GM21529 (cell line): ENCODE measurements around the gene FBLN1.
"Not testable (repeated sequence)": the region's sequence is repeated elsewhere in the genome, so short reads cannot be mapped to it uniquely, and the experiment has no call there.

Experiments
- ATAC-seq: cut with Tn5 transposase; IDR thresholded peaks from one replicate; pipeline ENCODE4 v1.9.1; 2021; ENCODE audit not compliant: unreplicated experiment

FBLN1 gene

GRCh38 chr22:45525480-45525879, 22.8 kb downstream of the FBLN1 start:
- no peak for ATAC-seq

DNA sequence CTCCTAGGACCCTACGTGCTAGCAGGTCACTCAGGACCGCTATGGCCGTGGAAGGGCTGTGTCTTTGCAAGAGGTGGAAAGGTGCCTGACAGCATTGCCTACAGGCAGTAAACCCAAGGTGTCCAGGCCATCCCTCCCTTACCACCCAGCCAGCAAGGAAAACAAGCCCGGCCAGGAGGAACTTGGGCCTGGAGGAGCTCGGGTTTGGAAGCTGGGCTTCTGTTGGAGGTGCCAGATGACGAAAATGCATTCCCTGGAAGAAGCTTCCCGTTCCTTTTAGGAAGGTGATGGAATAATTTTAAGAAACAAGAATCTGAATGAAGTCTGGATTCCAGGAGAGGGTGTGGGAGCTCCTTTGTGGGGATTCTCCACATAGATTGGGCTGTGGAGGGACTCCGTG, 23.6 kb downstream of the FBLN1 start:
- ATAC-seq: no peak

DNA sequence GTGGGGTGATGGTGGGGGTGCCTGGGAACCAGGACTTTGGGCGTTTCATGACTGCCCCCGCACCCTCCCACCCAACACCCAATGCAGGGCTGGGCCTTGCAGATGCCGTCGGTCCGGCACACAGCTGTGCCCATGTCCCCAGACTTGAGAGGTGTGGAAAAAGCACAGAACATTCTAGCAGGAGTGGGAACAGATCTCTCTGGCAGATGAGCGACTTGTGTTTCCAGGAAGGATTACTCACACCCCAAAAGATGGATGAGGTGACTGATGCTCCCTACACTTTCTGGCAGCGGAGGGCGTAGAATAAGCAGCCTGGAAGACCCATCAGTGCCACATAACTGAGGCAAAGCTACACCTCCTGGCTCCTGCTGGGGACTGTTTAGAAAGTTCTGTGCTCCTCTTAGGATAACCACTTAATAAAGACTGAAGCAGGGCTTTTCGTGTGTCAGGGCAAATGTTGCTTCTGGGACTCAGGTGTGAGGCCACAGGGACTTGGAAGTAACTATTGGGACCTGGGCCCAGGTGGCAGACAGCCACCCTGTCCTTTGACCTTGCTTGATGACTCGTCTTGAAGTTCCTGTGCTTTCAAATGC, 24.2 kb downstream of the FBLN1 start:
- ATAC-seq: no peak

DNA sequence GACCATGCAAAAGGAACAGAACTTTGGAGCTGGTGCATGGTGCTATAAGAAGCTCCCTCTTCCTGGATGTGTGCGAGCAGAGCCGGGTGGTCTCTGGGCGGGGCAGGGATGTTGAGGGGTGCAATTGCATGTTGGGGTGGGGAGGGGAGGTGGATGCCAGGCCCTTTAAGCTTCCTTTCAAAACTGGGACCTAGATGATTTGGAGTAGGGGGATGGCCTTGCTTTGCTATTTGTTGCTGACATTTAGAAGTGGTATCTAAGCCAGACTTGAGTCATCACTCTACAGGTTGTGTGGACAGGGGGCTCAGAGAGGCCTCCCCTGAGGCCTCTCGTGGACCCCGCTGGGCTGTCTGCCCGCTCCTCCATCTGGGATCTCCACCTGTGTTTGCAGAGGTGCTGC, 24.8 kb downstream of the FBLN1 start:
- no peak for ATAC-seq

DNA sequence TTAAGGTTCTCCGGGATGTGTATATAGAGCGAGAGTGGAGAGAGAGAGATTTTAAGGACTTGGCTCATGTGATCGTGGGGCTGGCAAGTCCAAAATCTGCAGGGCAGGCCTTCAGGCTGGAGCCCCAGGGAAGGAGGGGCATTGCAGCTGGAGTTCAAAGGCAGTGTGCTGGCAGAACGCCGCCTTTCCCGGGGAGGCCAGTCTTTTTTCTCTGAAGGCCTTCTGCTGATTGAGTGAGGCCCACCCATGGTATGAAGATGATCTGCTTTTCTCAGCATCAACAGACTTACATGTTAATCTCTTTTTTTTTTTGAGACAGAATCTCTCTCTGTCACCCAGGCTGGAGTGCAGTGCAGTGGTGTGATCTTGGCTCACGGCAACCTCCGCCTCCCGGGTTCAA, 25.4 kb downstream of the FBLN1 start:
- no peak for ATAC-seq

- no peak for ATAC-seq
These were observed 26.4 kb downstream of the FBLN1 start for GRCh38 chr22:45529105-45529504.

DNA sequence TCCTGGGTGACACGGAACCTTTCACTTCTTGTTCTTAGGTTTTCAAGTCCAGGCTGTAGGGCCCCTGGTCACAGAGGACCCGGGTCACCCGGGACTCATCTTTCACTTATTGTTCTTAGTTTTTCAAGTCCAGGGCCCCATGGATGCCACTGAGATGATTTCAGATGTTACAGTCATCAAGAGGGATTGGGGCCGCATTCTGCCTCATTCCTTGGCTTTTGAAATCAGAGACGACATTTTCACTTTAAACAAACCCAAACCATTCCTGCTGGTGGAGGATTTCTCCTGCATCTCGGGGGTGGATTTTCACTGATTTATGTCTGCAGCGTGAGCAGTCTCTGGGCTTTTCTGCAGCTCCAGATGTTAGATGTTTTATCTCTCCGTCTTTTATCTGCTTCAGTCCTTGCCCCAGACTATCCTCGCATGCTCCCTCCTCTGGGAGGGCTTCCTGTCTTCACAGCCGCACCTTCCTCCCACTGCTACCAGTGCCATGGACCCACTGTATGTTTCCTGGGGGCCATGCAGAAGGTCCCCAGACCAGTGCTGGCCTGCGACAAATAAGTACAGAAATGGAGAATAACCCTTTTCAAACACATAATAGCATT, 27.4 kb downstream of the FBLN1 start:
- no peak for ATAC-seq

GRCh38 chr22:45531441-45532234, 29.0 kb downstream of the FBLN1 start:
- ATAC-seq: no peak

- ATAC-seq: no peak
These were observed 29.6 kb downstream of the FBLN1 start for GRCh38 chr22:45532235-45532631.

DNA sequence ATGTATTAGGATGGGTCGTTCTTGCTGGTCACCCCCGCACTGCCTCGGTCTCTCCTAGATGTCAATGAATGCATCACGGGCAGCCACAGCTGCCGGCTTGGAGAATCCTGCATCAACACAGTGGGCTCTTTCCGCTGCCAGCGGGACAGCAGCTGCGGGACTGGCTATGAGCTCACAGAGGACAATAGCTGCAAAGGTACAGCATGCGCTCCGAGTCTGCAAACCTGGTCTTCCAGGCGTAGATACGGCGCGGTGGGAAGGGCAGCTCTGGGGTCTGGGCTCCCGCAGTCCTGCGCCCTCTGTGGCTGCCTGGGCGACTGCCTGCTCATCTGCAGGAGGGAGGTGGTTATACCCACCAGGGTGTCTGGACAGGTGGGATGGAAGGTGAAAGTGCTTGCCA, 31.0 kb downstream of the FBLN1 start:
- ATAC-seq: no peak

DNA sequence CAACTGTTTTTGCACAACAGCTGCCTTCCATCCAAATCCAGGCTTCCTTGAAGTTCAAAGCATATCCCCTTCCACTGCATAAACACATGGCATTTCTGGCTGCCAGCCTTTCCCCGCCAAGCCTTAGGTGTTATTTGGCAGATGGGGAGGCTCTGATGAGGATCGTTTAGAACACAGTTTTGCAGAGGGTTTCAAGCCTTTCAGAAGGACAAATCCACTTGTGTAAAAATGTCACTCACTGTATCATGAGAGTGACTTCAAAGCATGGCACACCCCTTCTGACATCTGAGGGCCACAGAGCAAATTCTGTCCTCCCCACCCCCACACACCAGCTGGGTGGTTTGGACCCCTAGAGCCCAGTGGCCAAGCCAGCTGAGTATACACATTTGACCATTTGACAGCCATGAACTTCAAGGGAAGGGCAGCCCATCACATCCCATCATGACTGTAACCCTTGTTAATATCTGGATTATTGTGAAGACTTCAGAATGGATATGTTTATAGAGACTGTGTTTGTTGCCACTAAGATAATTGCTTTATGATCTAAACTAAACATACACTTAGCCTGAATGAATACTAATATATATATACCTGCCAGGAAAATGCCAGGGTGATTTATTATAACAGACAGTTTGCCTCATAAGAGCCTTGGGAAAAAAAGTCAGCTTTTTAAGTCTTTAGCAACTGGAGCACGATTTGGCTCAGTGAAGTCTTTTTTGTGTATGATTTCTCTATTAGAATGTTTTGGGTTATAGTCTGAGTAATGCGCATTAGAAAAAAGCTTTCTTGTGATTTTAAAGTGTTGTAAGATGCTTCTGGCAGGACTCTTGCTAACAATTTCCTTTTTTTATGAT, 31.9 kb downstream of the FBLN1 start:
- ATAC-seq: no peak

DNA sequence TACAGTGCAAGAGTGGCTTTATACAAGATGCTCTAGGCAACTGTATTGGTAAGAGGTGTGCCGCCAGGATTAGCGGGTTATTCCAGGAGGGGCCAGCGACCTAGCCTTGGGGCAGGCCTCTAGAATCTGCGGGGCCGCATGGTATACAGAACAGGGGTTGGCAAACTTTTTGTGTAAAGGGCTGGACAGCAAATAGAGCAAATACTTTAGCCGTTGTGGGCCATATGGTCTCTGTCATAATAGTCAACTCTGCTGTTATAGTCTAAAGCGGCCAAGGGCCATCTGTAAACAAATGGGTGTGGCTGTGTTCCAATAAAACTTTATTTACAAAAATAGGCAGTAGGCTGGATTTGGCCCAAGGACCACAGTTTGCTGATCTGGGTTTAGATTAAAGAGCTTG, 32.6 kb downstream of the FBLN1 start:
- ATAC-seq: no peak

GRCh38 chr22:45535835-45536234, 33.2 kb downstream of the FBLN1 start:
- not testable (repeated sequence) for ATAC-seq

GRCh38 chr22:45537734-45538181, 35.1 kb downstream of the FBLN1 start:
- no peak for ATAC-seq

DNA sequence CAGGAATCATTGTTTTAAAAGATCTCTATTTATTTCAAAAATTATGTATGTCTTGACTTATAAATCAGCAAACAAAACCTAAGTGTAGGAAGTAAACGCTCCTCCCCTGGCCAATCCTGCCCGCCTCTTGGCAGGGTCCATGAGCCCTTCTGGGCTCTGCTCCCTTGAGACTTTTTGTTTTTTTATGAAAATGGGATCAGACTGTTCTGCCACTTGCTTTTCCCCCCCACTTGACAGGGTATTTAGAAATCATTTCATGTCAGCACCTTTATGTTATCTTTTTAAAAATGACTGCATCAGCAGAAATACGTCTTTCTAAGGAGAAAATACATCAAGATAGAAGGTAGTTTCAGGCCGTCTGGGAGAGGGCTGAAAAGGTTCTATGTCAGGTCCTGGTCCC, 35.6 kb downstream of the FBLN1 start:
- ATAC-seq: no peak

DNA sequence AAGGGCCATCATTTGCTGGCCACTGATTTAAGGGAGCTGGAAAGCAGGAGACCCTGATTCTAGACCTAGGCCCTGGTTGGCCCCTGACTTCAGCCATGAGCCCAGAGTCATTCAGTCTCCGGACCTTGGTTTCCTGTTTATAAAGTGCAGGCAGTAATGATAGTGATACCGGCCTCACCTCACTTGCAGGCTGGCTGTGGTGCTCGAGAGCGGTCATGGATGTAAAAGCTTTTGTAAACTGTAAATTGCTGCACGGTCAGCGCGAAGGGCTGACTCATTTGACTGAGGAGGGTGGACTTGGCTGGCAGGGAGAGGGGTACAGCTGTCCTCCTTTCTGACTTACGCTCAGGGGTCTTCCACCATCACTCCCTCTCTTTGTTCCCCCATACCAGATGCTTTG, 37.4 kb downstream of the FBLN1 start:
- no peak for ATAC-seq

DNA sequence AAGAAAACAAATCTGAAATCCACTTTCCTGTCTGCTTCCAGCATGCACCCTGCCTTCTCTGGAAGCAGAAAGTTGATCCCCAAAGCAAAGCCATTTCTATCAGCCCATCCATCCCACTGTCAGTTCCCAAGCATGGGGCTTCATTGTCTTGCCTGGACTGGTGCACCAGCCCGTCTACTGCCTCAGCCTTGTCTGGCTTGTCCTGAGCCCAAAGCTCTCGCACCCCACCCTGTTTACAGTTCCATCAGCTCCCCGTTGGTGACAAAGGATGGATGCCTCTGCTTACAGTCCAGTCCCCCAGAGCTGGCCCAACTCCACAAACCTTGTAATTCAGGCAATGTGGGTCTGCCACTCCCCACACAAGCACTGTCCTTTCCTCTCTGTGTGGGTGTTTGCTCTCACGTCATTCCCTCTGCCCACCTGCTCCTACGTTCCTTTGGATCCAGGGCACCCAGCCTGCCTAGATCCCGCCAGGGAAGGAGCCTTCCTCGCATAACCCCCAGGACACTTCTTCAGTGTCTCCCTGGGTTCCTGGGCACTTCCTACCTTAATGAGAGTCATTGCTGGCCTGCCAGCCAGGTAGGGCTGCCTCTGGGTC, 38.8 kb downstream of the FBLN1 start:
- ATAC-seq: no peak

DNA sequence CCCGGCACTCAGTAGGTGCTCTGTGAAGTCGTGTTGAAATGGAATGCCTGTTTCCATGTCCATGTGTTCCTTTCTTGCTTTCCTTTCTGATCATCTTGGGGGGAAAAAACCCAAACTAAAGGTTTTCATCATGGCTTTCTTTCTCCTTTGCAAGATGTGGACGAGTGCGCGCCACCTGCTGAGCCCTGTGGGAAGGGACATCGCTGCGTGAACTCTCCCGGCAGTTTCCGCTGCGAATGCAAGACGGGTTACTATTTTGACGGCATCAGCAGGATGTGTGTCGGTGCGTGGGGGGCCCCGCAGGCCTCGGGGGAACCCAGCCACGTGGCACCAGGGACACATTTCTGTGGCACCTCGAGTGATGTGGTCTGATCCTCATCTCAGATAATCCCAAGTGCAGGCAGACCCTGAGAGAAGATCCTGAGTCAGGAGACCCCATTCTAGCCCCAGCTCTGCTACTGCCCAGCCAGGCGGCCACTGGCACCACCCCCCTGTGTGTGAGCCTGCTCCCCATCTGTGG, 39.4 kb downstream of the FBLN1 start:
- ATAC-seq: no peak

GRCh38 chr22:45542736-45543135, 40.1 kb downstream of the FBLN1 start:
- ATAC-seq: not testable (repeated sequence)

DNA sequence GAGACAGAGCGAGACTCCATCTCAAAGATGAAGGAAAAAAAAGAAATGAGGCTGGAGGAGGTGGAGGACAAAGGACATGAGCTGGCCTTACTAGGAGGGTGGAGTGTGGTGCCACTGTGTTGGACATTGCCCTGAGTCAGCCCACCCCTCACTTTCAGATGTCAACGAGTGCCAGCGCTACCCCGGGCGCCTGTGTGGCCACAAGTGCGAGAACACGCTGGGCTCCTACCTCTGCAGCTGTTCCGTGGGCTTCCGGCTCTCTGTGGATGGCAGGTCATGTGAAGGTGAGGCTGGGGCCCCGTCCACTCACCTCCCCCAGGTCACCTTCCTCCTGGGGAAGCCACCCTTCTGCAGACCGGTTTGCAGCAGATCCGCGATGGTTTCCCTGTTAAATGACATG, 40.6 kb downstream of the FBLN1 start:
- no peak for ATAC-seq
